GM23338 (cell line): ENCODE measurements around the gene SMAGP.

Source experiments
- CREB1 ChIP-seq: fragments of 250-450 bp; sonication (Bioruptor Pico); IDR thresholded peaks from 2 replicates; pipeline ENCODE4 v1.5.0; 2020; ENCODE audit warnings: low read depth, mild to moderate bottlenecking, moderate library complexity
- CTCF ChIP-seq, 2 experiments: fragments of 200-600 bp in 1 of 2; sonication (generic) in 1 of 2; conservative IDR thresholded peaks; 2 replicates each; pipeline versions ENCODE4 v1.5.1 to v1.6.1; 2016 to 2017; ENCODE audit warnings: antibody characterized with exemption in 2 of 2, low read depth in 2 of 2, mild to moderate bottlenecking in 2 of 2, moderate library complexity in 1 of 2
- ETS1 ChIP-seq: IDR thresholded peaks from 2 replicates; pipeline ENCODE4 v1.6.1; 2016; ENCODE audit warnings: antibody characterized with exemption
- EZH2 ChIP-seq: fragments of 200-600 bp; sonication (generic); IDR thresholded peaks from one replicate; pipeline ENCODE4 v1.8.0; 2017; ENCODE audit warnings: antibody characterized with exemption, mild to moderate bottlenecking, low read depth; ENCODE audit not compliant: unreplicated experiment
- EZH2phosphoT487 ChIP-seq: fragments of 200-600 bp; sonication (generic); IDR thresholded peaks from one replicate; pipeline ENCODE4 v1.8.1; 2018; ENCODE audit warnings: antibody characterized with exemption; ENCODE audit not compliant: unreplicated experiment
- JUNB ChIP-seq: IDR thresholded peaks from one replicate; pipeline ENCODE4 v1.6.1; 2016; ENCODE audit warnings: antibody characterized with exemption; ENCODE audit not compliant: unreplicated experiment
- NANOG ChIP-seq: IDR thresholded peaks from 2 replicates; pipeline ENCODE4 v1.6.1; 2016; ENCODE audit warnings: antibody characterized with exemption, borderline replicate concordance
- POLR2AphosphoS5 ChIP-seq: IDR thresholded peaks from 2 replicates; pipeline ENCODE4 v1.6.1; 2016; ENCODE audit warnings: antibody characterized with exemption, low read depth
- REST ChIP-seq: IDR thresholded peaks from one replicate; pipeline ENCODE4 v1.6.1; 2018; ENCODE audit warnings: antibody characterized with exemption; ENCODE audit not compliant: unreplicated experiment
- ZNF331 ChIP-seq: fragments of 250-450 bp; sonication (Bioruptor Pico); IDR thresholded peaks from 2 replicates; pipeline ENCODE4 v1.5.0; 2020; ENCODE audit warnings: low read depth, mild to moderate bottlenecking, moderate library complexity
- ZNF462 ChIP-seq: fragments of 250-450 bp; sonication (Bioruptor Pico); IDR thresholded peaks from 2 replicates; pipeline ENCODE4 v1.5.0; 2020; ENCODE audit warnings: mild to moderate bottlenecking, moderate library complexity

- no peak for TF ChIP-seq CTCF (conservative IDR thresholded peaks at IDR 0.05; ENCODE audit: low read depth in 2 of 2)
- TF ChIP-seq POLR2AphosphoS5: no peak
- no peak for TF ChIP-seq ZNF331
- TF ChIP-seq ZNF462 (CRISPR knock-in tag): no peak
- TF ChIP-seq REST: no peak
- no peak for TF ChIP-seq JUNB
- TF ChIP-seq EZH2: no peak
- no peak for TF ChIP-seq EZH2phosphoT487
- no peak for TF ChIP-seq CREB1 (CRISPR knock-in tag)
- TF ChIP-seq NANOG: no peak
- TF ChIP-seq ETS1: no peak
Measured at GRCh38 chr12:51218607-51219161, 51.5 kb downstream of the SMAGP start.
